Prostate gland (tissue), 2 donors: ENCODE measurements around the gene HNRNPL.

Source experiments
- CTCF ChIP-seq, 4 experiments: fragments of 200-600 bp in 2 of 4; fragments of 450-650 bp in 2 of 4; sonication (generic) in 2 of 4; IDR thresholded peaks; 1 replicate in 3 of 4; 2 replicates in 1 of 4; pipeline ENCODE4 v1.5.1; 2016 to 2019; ENCODE audit warnings: antibody characterized with exemption in 4 of 4, mild to moderate bottlenecking in 2 of 4, moderate library complexity in 2 of 4
- POLR2A ChIP-seq: fragments of 450-650 bp; IDR thresholded peaks from one replicate; pipeline ENCODE4 v1.6.1; 2016; ENCODE audit warnings: antibody characterized with exemption, mild to moderate bottlenecking
- POLR2AphosphoS5 ChIP-seq: sonication (generic); formaldehyde crosslinking; IDR thresholded peaks from one replicate; pipeline ENCODE4 v1.6.1; 2017; ENCODE audit warnings: antibody characterized with exemption

- TF ChIP-seq CTCF (IDR thresholded peaks at IDR 0.05) (no peak), POLR2AphosphoS5 (no peak), POLR2A (no peak)
Observed at GRCh38 chr19:38894968-38895367, 45.2 kb upstream of the HNRNPL start.
